ENCODE measurements around the gene QRSL1. TPM values are rescaled to one million over a fixed set of nuclear protein-coding genes. Genes with fewer than 3 reads are reported as not detected.
"Not testable (repeated sequence)": the region's sequence is repeated elsewhere in the genome, so short reads cannot be mapped to it uniquely, and the experiment has no call there.

Gene QRSL1
- 15.5 and 16.5 TPM in 2 replicates for total RNA-seq (2014; rRNA removed; shearing (Covaris generic))

- DNase-seq (ENCODE audit: low read depth) = peak; percentile 92
Observed at GRCh38 chr6:106629103-106629858, at the start of gene QRSL1, which contains the start of gene RTN4IP1. QRSL1 (plus strand) TSS chr6:106629578; CDS start chr6:106629682, 104 bp downstream. RTN4IP1 (minus strand) TSS chr6:106629498; CDS start chr6:106629021, 477 bp downstream.

- DNase-seq (ENCODE audit: low read depth) = no peak
Observed at GRCh38 chr6:106581468-106581867, 47.9 kb upstream of the QRSL1 start.

- no peak for DNase-seq (ENCODE audit: low read depth)
Observed at GRCh38 chr6:106586815-106587415, 42.5 kb upstream of the QRSL1 start.

- DNase-seq (ENCODE audit: low read depth) = not testable (repeated sequence)
Observed at GRCh38 chr6:106588937-106589336, 40.4 kb upstream of the QRSL1 start.

- DNase-seq (ENCODE audit: low read depth) = peak; percentile 65
Observed at GRCh38 chr6:106591111-106591825, 38.1 kb upstream of the QRSL1 start.

GRCh38 chr6:106599440-106599839 lies 29.9 kb upstream of the QRSL1 start:
- no peak for DNase-seq (ENCODE audit: low read depth)

GRCh38 chr6:106600329-106600728 lies 29.0 kb upstream of the QRSL1 start:
- no peak for DNase-seq (ENCODE audit: low read depth)

- peak; percentile 66 for DNase-seq (ENCODE audit: low read depth)
Observed at GRCh38 chr6:106608080-106608668, 21.2 kb upstream of the QRSL1 start.

- peak; percentile 25 for DNase-seq (ENCODE audit: low read depth)
Observed at GRCh38 chr6:106609699-106610098, 19.7 kb upstream of the QRSL1 start.

- no peak for DNase-seq (ENCODE audit: low read depth)
Observed at GRCh38 chr6:106611030-106611429, 18.3 kb upstream of the QRSL1 start.

- DNase-seq (ENCODE audit: low read depth) = no peak
Observed at GRCh38 chr6:106612671-106613416, 16.5 kb upstream of the QRSL1 start.

GRCh38 chr6:106613590-106613989 lies 15.8 kb upstream of the QRSL1 start:
- DNase-seq (ENCODE audit: low read depth) = no peak

GRCh38 chr6:106614166-106614565 lies 15.2 kb upstream of the QRSL1 start:
- DNase-seq (ENCODE audit: low read depth) = no peak

GRCh38 chr6:106614592-106615257 lies 14.7 kb upstream of the QRSL1 start:
- DNase-seq (ENCODE audit: low read depth) = no peak

- DNase-seq (ENCODE audit: low read depth) = no peak
Observed at GRCh38 chr6:106617302-106617701, 12.1 kb upstream of the QRSL1 start.

- DNase-seq (ENCODE audit: low read depth) = no peak
Observed at GRCh38 chr6:106617857-106618256, 11.5 kb upstream of the QRSL1 start.

GRCh38 chr6:106618324-106618723 lies 11.1 kb upstream of the QRSL1 start:
- no peak for DNase-seq (ENCODE audit: low read depth)

GRCh38 chr6:106619223-106619622 lies 10.2 kb upstream of the QRSL1 start:
- no peak for DNase-seq (ENCODE audit: low read depth)

- DNase-seq (ENCODE audit: low read depth) = peak; percentile 40
Observed at GRCh38 chr6:106620931-106621672, 8.3 kb upstream of the QRSL1 start.

- DNase-seq (ENCODE audit: low read depth) = no peak
Observed at GRCh38 chr6:106622412-106622811, 7.0 kb upstream of the QRSL1 start.

Data from Daoy (cell line).